Naive thymus-derived CD4-positive, alpha-beta T cell (primary cell): ENCODE results near the gene DBH. TPM values are rescaled to one million over a fixed set of nuclear protein-coding genes. Genes with fewer than 3 reads are reported as not detected.

Experiments used
- ATAC-seq: fragments of 150-1000 bp; cut with Tn5 transposase; 2 replicates; pipeline ENCODE4 v1.10.0; 2021; ENCODE audit warnings: mild to moderate bottlenecking, moderate library complexity
- CTCF ChIA-PET: fragments of 350-600 bp; sonication (Branson Sonifier 250); formaldehyde crosslinking; loops from one replicate; lab custom pipeline; 2021; ENCODE audit warnings: antibody characterized with exemption; lab: Charles Lee
- POLR2A ChIA-PET: fragments of 350-600 bp; sonication (Branson Sonifier 250); formaldehyde crosslinking; loops from one replicate; lab custom pipeline; 2021; ENCODE audit warnings: antibody characterized with exemption, inconsistent platforms; lab: Charles Lee
- DNase-seq, 9 donors: peaks; one replicate each; pipeline versions ENCODE4 v3.0.0 to v3.0.0-alpha.2; 2020 to 2022; ENCODE audit warnings: mixed read lengths in 1 of 9
- H3K27ac ChIP-seq: one replicate; pipeline ENCODE4 v1.7.0; 2013; ENCODE audit warnings: mild to moderate bottlenecking, low read depth, low read length, moderate library complexity
- H3K27me3 ChIP-seq, 2 donors: one replicate each; pipeline ENCODE4 v1.7.0; 2013; ENCODE audit warnings: low read length in 2 of 2, mild to moderate bottlenecking in 2 of 2, moderate library complexity in 2 of 2; ENCODE audit not compliant: control insufficient read depth in 2 of 2, insufficient read depth in 2 of 2
- H3K36me3 ChIP-seq, 3 experiments: 1 replicate in 2 of 3; 2 replicates in 1 of 3; pipeline ENCODE4 v1.7.0; 2013; ENCODE audit warnings: low read length in 3 of 3, mild to moderate bottlenecking in 3 of 3, moderate library complexity in 1 of 3; ENCODE audit not compliant: insufficient read depth in 3 of 3, control insufficient read depth in 2 of 3
- H3K4me1 ChIP-seq, 2 donors: one replicate each; pipeline ENCODE4 v1.7.0; 2013; ENCODE audit warnings: low read length in 2 of 2, mild to moderate bottlenecking in 2 of 2, moderate library complexity in 1 of 2; ENCODE audit not compliant: control insufficient read depth in 2 of 2, insufficient read depth in 2 of 2
- H3K4me3 ChIP-seq: 2 replicates; pipeline ENCODE4 v1.7.0; 2013; ENCODE audit warnings: mild to moderate bottlenecking, low read length
- H3K9me3 ChIP-seq, 3 experiments: 1 replicate in 2 of 3; 2 replicates in 1 of 3; pipeline ENCODE4 v1.7.0; 2013; ENCODE audit warnings: low read length in 3 of 3; ENCODE audit not compliant: control insufficient read depth in 2 of 3
- H3K27ac Mint-ChIP-seq, 9 donors: one replicate each; pipeline ENCODE4 v1.8.0; 2020 to 2022; ENCODE audit warnings: mixed read lengths in 9 of 9, mild to moderate bottlenecking in 8 of 9, moderate library complexity in 5 of 9, inconsistent platforms in 2 of 9
- H3K27me3 Mint-ChIP-seq, 5 donors: one replicate each; pipeline ENCODE4 v1.8.0; 2021 to 2022; ENCODE audit warnings: mixed read lengths in 5 of 5, mild to moderate bottlenecking in 1 of 5
- H3K36me3 Mint-ChIP-seq, 5 donors: one replicate each; pipeline ENCODE4 v1.8.0; 2020 to 2022; ENCODE audit warnings: mixed read lengths in 5 of 5, mild to moderate bottlenecking in 3 of 5, inconsistent platforms in 1 of 5
- H3K4me1 Mint-ChIP-seq, 7 donors: one replicate each; pipeline ENCODE4 v1.8.0; 2020 to 2022; ENCODE audit warnings: mixed read lengths in 7 of 7, mild to moderate bottlenecking in 3 of 7, inconsistent platforms in 1 of 7
- H3K4me3 Mint-ChIP-seq, 10 donors: one replicate each; pipeline ENCODE4 v1.8.0; 2020 to 2022; ENCODE audit warnings: mild to moderate bottlenecking in 10 of 10, mixed read lengths in 10 of 10, moderate library complexity in 6 of 10, inconsistent platforms in 2 of 10
- H3K9me3 Mint-ChIP-seq, 11 donors: one replicate each; pipeline ENCODE4 v1.8.0; 2020 to 2022; ENCODE audit warnings: mixed read lengths in 11 of 11, mild to moderate bottlenecking in 4 of 11, inconsistent platforms in 1 of 11, moderate library complexity in 1 of 11
- intact Hi-C, 2 donors: fragments of 100-400 bp; cut with micrococcal nuclease; formaldehyde crosslinking; loops; one replicate each; pipeline ENCODE4 v1.15.1; 2023
- polyA plus RNA-seq, 2 donors: library from polyadenylated mRNA; unstranded; fragments of 300-500 nt; fragmentation: Illumina TruSeq; gene quantifications; one replicate each; pipeline ENCODE4 v1.2.3, GENCODE V29; 2021
- total RNA-seq, 6 experiments: library from RNA in 5 of 6; stranded (reverse) in 5 of 6; gene quantifications; 1 replicate in 5 of 6; 2 replicates in 1 of 6; pipeline ENCODE4 v1.2.3 and lab custom pipeline; 2021 to 2026

The DBH gene
- total and polyA plus RNA-seq, 7 experiments from 2014 or later: 0.08 to 1.2 (median 0.17) TPM; not detected in 1

GRCh38 chr9:133643978-133644760 lies 8.0 kb downstream of the DBH start:
- CTCF ChIA-PET: interaction anchor here (0.9 kb wide), 1 partner anchor 9 kb away, joined by 3 read pairs; no protein-coding TSS in a partner anchor
- no peaks in the 10 kb centered on the region for H3K4me1 ChIP-seq
- no peaks in the 10 kb centered on the region for H3K9me3 Mint-ChIP-seq
- H3K36me3 ChIP-seq: no peaks in the 10 kb centered on the region
- H3K4me3 Mint-ChIP-seq: no peak overlapping the region
- ATAC-seq (no peak), DNase-seq (no peak)
- intact Hi-C loops: no loop called here
- peak overlapping the region in 1 of 9 donors; percentile 14 for H3K27ac Mint-ChIP-seq
- H3K27ac ChIP-seq: no peak overlapping the region
- POLR2A ChIA-PET: no interaction called here
- no peak overlapping the region for H3K4me3 ChIP-seq
- no peaks in the 10 kb centered on the region for H3K36me3 Mint-ChIP-seq
- no peaks in the 10 kb centered on the region for H3K9me3 ChIP-seq
- peaks cover 0 to 2% (median 0%) of the 10 kb centered on the region in 5 donors for H3K27me3 Mint-ChIP-seq
- peaks cover 0 to 13% (median 8%) of the 10 kb centered on the region in 7 donors for H3K4me1 Mint-ChIP-seq
- H3K27me3 ChIP-seq: no peaks in the 10 kb centered on the region

GRCh38 chr9:133645021-133645765 lies 9.0 kb downstream of the DBH start:
- Mint-ChIP-seq H3K27me3 (peaks cover 0 to 5% (median 0%) of the 10 kb centered on the region in 5 donors), H3K9me3 (no peaks in the 10 kb centered on the region), H3K27ac (peak overlapping the region in 3 of 9 donors; percentile 3 to 62 (median 21)), H3K36me3 (no peaks in the 10 kb centered on the region), H3K4me3 (no peak overlapping the region), H3K4me1 (peaks cover 0 to 13% (median 8%) of the 10 kb centered on the region in 7 donors)
- no peak for DNase-seq
- CTCF ChIA-PET: interaction anchor here (0.9 to 1.2 kb wide), 2 partner anchors 10 to 38 kb away, joined by 3 to 4 read pairs; no protein-coding TSS in a partner anchor
- H3K9me3 ChIP-seq: no peaks in the 10 kb centered on the region
- no peak for ATAC-seq
- H3K4me3 ChIP-seq: no peak overlapping the region
- H3K4me1 ChIP-seq: no peaks in the 10 kb centered on the region
- H3K27ac ChIP-seq: no peak overlapping the region
- H3K36me3 ChIP-seq: no peaks in the 10 kb centered on the region
- intact Hi-C loops: no loop called here
- POLR2A ChIA-PET: no interaction called here
- no peaks in the 10 kb centered on the region for H3K27me3 ChIP-seq

- DNase-seq: peak in 3 of 9 donors; percentile 10 to 49 (median 26)
Measured at GRCh38 chr9:133647148-133647547, 11.0 kb downstream of the DBH start.

GRCh38 chr9:133647765-133648469 lies 11.8 kb downstream of the DBH start:
- Histone ChIP-seq H3K4me1 (no peaks in the 10 kb centered on the region), H3K27me3 (no peaks in the 10 kb centered on the region), H3K4me3 (no peak overlapping the region), H3K27ac (no peak overlapping the region), H3K9me3 (no peaks in the 10 kb centered on the region), H3K36me3 (no peaks in the 10 kb centered on the region)
- Mint-ChIP-seq H3K27ac (peak overlapping the region in 2 of 9 donors; percentile 12 to 48), H3K4me1 (peaks cover 0 to 13% (median 8%) of the 10 kb centered on the region in 7 donors), H3K4me3 (no peak overlapping the region), H3K9me3 (no peaks in the 10 kb centered on the region), H3K27me3 (peaks cover 0 to 5% (median 0%) of the 10 kb centered on the region in 5 donors), H3K36me3 (no peaks in the 10 kb centered on the region)
- ChIA-PET POLR2A (no interaction called here), CTCF (interaction anchor here (1.3 kb wide), 1 partner anchor 66 kb away, joined by 3 read pairs; no protein-coding TSS in a partner anchor)
- DNase-seq (no peak), ATAC-seq (no peak)
- intact Hi-C loops: no loop called here

More at GRCh38 chr9:133647148-133647547, 11.0 kb downstream of the DBH start:
- Histone ChIP-seq H3K4me1 (no peaks in the 10 kb centered on the region), H3K27me3 (no peaks in the 10 kb centered on the region), H3K9me3 (no peaks in the 10 kb centered on the region), H3K4me3 (no peak overlapping the region), H3K27ac (no peak overlapping the region), H3K36me3 (no peaks in the 10 kb centered on the region)
- ChIA-PET POLR2A (no interaction called here), CTCF (interaction anchor here (0.6 kb wide), 1 partner anchor 20 kb away, joined by 3 read pairs; no protein-coding TSS in a partner anchor)
- intact Hi-C loops: no loop called here
- H3K27ac Mint-ChIP-seq: peak overlapping the region in 5 of 9 donors; percentile 11 to 65 (median 44)
- peaks cover 0 to 13% (median 8%) of the 10 kb centered on the region in 7 donors for H3K4me1 Mint-ChIP-seq
- no peaks in the 10 kb centered on the region for H3K36me3 Mint-ChIP-seq
- no peaks in the 10 kb centered on the region for H3K9me3 Mint-ChIP-seq
- ATAC-seq: peak; percentile 68
- peak overlapping the region in 1 of 10 donors; percentile 18 for H3K4me3 Mint-ChIP-seq
- peaks cover 0 to 5% (median 0%) of the 10 kb centered on the region in 5 donors for H3K27me3 Mint-ChIP-seq

- ChIA-PET CTCF (interaction anchor here (1.3 kb wide), 1 partner anchor 65 kb away, joined by 3 read pairs; no protein-coding TSS in a partner anchor), POLR2A (no interaction called here)
- no peak overlapping the region for H3K4me3 ChIP-seq
- H3K9me3 Mint-ChIP-seq: no peaks in the 10 kb centered on the region
- DNase-seq (no peak), ATAC-seq (no peak)
- no peaks in the 10 kb centered on the region for H3K36me3 Mint-ChIP-seq
- H3K36me3 ChIP-seq: no peaks in the 10 kb centered on the region
- peak overlapping the region in 1 of 9 donors; percentile 14 for H3K27ac Mint-ChIP-seq
- H3K4me1 ChIP-seq: no peaks in the 10 kb centered on the region
- H3K27me3 Mint-ChIP-seq: peaks cover 0 to 8% (median 0%) of the 10 kb centered on the region in 5 donors
- intact Hi-C loops: no loop called here
- no peaks in the 10 kb centered on the region for H3K9me3 ChIP-seq
- no peaks in the 10 kb centered on the region for H3K27me3 ChIP-seq
- H3K4me3 Mint-ChIP-seq: no peak overlapping the region
- H3K27ac ChIP-seq: no peak overlapping the region
- H3K4me1 Mint-ChIP-seq: peaks cover 0 to 13% (median 8%) of the 10 kb centered on the region in 7 donors
Measured at GRCh38 chr9:133649194-133649593, 13.0 kb downstream of the DBH start.

GRCh38 chr9:133650026-133650425 lies 13.9 kb downstream of the DBH start:
- no peaks in the 10 kb centered on the region for H3K9me3 Mint-ChIP-seq
- ATAC-seq: no peak
- CTCF ChIA-PET: interaction anchor here (0.7 kb wide), 1 partner anchor 47 kb away, joined by 3 read pairs; no protein-coding TSS in a partner anchor
- DNase-seq: no peak
- peak overlapping the region in 1 of 9 donors; percentile 56 for H3K27ac Mint-ChIP-seq
- H3K27me3 Mint-ChIP-seq: peaks cover 0 to 12% (median 0%) of the 10 kb centered on the region in 5 donors
- Histone ChIP-seq H3K36me3 (no peaks in the 10 kb centered on the region), H3K4me3 (no peak overlapping the region), H3K27me3 (no peaks in the 10 kb centered on the region), H3K9me3 (no peaks in the 10 kb centered on the region), H3K27ac (no peak overlapping the region), H3K4me1 (no peaks in the 10 kb centered on the region)
- no peak overlapping the region for H3K4me3 Mint-ChIP-seq
- no peaks in the 10 kb centered on the region for H3K36me3 Mint-ChIP-seq
- intact Hi-C loops: no loop called here
- POLR2A ChIA-PET: no interaction called here
- H3K4me1 Mint-ChIP-seq: peaks cover 0 to 17% (median 9%) of the 10 kb centered on the region in 7 donors
